Esophagus muscularis mucosa (tissue), 4 donors: Measurements from ENCODE around the gene MAGI3. TPM values are rescaled to one million over a fixed set of nuclear protein-coding genes. Genes with fewer than 3 reads are reported as not detected.

ENCODE experiments used
- DNase-seq: peaks from one replicate; pipeline ENCODE4 v3.0.0-alpha.2; 2017; ENCODE audit errors: extremely low spot score
- H3K27ac ChIP-seq, 4 donors: fragments of 200-600 bp; sonication (generic); replicated peaks in 1 of 4; 1 replicate in 3 of 4; 2 replicates in 1 of 4; pipeline ENCODE4 v1.5.1; 2016 to 2019; ENCODE audit warnings: mild to moderate bottlenecking in 1 of 4
- H3K27me3 ChIP-seq, 4 donors: fragments of 200-600 bp; sonication (generic); one replicate each; pipeline versions ENCODE4 v1.5.1 to v1.6.0; 2016 to 2019
- H3K36me3 ChIP-seq, 4 donors: fragments of 200-600 bp; sonication (generic); one replicate each; pipeline ENCODE4 v1.5.1; 2016 to 2019
- H3K4me1 ChIP-seq, 4 donors: fragments of 200-600 bp; sonication (generic); one replicate each; pipeline ENCODE4 v1.5.1; 2016 to 2019
- H3K4me3 ChIP-seq, 4 donors: fragments of 200-600 bp; sonication (generic); 1 replicate in 2 of 4; 2 replicates in 2 of 4; pipeline ENCODE4 v1.5.1; 2016 to 2019; ENCODE audit warnings: mild to moderate bottlenecking in 4 of 4, moderate library complexity in 1 of 4
- H3K9me3 ChIP-seq, 4 donors: fragments of 200-600 bp; sonication (generic); 1 replicate in 3 of 4; 2 replicates in 1 of 4; pipeline ENCODE4 v1.5.1; 2016 to 2019
- EP300 ChIP-seq: sonication (generic); formaldehyde crosslinking; IDR thresholded peaks from one replicate; pipeline ENCODE4 v1.6.1; 2017; ENCODE audit warnings: antibody characterized with exemption
- POLR2A ChIP-seq: fragments of 450-650 bp; IDR thresholded peaks from one replicate; pipeline ENCODE4 v1.6.1; 2017; ENCODE audit warnings: antibody characterized with exemption, moderate library complexity, mild to moderate bottlenecking, low read depth
- POLR2AphosphoS5 ChIP-seq, 2 donors: sonication (generic); formaldehyde crosslinking; IDR thresholded peaks; one replicate each; pipeline ENCODE4 v1.6.1; 2017; ENCODE audit warnings: antibody characterized with exemption in 2 of 2
- WGBS: methylation state at CpG from one replicate; pipeline ENCODE4 v1.1.5; 2018; 5-methylcytosine and 5-hydroxymethylcytosine counted together
- intact Hi-C: fragments of 100-400 bp; cut with DNase I; formaldehyde crosslinking; loops from one replicate; pipeline ENCODE4 v1.15.1; 2023
- total RNA-seq, 4 donors: library from RNA; depleted of rRNA; stranded (reverse); fragments of >200 nt; gene quantifications; one replicate each; pipeline versions ENCODE4 v1.1.0 to v1.2.1, GENCODE V29; 2016
- TF ChIP-seq, protein P1 (sequence below), 3 experiments: fragments of 200-600 bp in 2 of 3; fragments of 450-650 bp in 1 of 3; sonication (generic) in 2 of 3; IDR thresholded peaks; one replicate each; pipeline ENCODE4 v1.5.1; 2017 to 2019; ENCODE audit warnings: antibody characterized with exemption in 3 of 3, mild to moderate bottlenecking in 2 of 3, moderate library complexity in 1 of 3

MAGI3 gene
- total RNA-seq, 4 donors from 2014 or later, result 14.6 to 21.7 (median 16.4) TPM

DNA sequence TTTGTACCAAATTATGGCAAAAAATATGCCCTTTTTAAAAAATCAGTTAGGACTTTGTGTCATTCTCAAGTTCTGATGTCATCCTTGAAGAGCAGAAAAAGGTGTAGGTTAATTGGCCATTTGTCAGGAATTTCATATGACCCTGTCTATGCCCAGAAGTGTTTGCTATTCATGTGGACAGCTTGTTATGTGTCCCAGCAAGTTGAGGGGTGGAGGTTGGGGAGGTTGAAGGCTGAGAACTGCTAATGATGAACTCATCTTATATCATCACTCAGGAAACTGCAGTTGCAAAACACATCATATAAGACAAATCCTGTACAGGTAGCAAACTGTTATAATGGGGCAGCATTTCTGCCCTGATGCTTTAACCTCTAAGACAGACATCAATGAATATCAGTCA, 262.5 kb downstream of the MAGI3 start:
- no peak for TF ChIP-seq POLR2A
- TF ChIP-seq POLR2AphosphoS5 (IDR thresholded peaks at IDR 0.05), result no peak
- TF ChIP-seq EP300, result no peak
- TF ChIP-seq, protein P1, sequence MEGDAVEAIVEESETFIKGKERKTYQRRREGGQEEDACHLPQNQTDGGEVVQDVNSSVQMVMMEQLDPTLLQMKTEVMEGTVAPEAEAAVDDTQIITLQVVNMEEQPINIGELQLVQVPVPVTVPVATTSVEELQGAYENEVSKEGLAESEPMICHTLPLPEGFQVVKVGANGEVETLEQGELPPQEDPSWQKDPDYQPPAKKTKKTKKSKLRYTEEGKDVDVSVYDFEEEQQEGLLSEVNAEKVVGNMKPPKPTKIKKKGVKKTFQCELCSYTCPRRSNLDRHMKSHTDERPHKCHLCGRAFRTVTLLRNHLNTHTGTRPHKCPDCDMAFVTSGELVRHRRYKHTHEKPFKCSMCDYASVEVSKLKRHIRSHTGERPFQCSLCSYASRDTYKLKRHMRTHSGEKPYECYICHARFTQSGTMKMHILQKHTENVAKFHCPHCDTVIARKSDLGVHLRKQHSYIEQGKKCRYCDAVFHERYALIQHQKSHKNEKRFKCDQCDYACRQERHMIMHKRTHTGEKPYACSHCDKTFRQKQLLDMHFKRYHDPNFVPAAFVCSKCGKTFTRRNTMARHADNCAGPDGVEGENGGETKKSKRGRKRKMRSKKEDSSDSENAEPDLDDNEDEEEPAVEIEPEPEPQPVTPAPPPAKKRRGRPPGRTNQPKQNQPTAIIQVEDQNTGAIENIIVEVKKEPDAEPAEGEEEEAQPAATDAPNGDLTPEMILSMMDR (IDR thresholded peaks at IDR 0.05), result no peak
- no peak overlapping the region for H3K4me3 ChIP-seq
- H3K27ac ChIP-seq, result no peak overlapping the region
- H3K9me3 ChIP-seq, result no peaks in the 10 kb centered on the region
- H3K27me3 ChIP-seq, result no peaks in the 10 kb centered on the region
- H3K4me1 ChIP-seq, result peaks cover 8 to 14% (median 13%) of the 10 kb centered on the region in 4 donors
- H3K36me3 ChIP-seq, result peaks cover 0 to 26% (median 8%) of the 10 kb centered on the region in 4 donors
- intact Hi-C loops, result no loop called here
- DNase-seq, result no peak

DNA sequence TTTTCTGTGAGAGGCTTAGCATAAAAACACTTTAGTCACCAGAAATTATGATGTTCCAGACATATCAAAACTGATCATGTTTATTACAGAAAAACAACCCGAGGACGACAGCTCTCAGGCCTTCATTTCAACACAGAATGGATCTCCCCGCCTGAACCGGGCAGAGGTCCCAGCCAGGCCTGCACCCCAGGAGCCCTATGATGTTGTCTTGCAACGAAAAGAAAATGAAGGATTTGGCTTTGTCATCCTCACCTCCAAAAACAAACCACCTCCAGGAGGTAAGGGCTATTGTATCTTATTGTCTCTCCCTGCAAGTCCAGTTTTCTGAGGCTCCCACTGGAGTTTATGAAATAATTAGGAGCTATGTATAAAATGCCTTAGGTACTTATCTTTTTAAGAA, 263.4 kb downstream of the MAGI3 start:
- no peak overlapping the region for H3K4me3 ChIP-seq
- DNase-seq, result no peak
- no peaks in the 10 kb centered on the region for H3K9me3 ChIP-seq
- H3K4me1 ChIP-seq, result peaks cover 8 to 23% (median 18%) of the 10 kb centered on the region in 4 donors
- WGBS, result 93% methylated on average over 5 of the region's 5 CpGs
- peaks cover 0 to 22% (median 4%) of the 10 kb centered on the region in 4 donors for H3K36me3 ChIP-seq
- H3K27ac ChIP-seq, result no peak overlapping the region
- intact Hi-C loops, result no loop called here
- TF ChIP-seq EP300 (no peak), POLR2AphosphoS5 (IDR thresholded peaks at IDR 0.05) (no peak)
- TF ChIP-seq, protein P1 (IDR thresholded peaks at IDR 0.05), result no peak
- no peaks in the 10 kb centered on the region for H3K27me3 ChIP-seq

DNA sequence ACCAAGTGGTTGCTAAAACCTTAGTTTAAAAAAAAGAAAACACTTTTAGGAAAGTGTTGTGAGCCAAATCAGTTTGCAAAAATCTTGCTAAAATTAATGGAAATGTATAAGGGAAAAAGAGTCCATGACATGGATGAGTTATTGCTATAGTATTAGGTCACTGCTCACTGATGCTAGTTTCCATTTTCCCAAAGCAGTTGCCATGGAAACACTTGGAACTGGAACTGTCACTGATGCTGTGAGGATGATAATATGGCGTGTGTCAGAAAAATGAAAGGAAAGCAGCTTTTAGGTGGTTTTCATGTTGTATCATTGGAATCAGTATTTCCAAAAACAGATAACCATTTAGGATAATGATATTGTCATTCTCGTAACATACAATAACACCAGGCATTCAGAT, 264.6 kb downstream of the MAGI3 start:
- no peak overlapping the region for H3K4me3 ChIP-seq
- 96% methylated on average over 2 of the region's 2 CpGs for WGBS
- H3K27ac ChIP-seq, result no peak overlapping the region
- peaks cover 8 to 27% (median 23%) of the 10 kb centered on the region in 4 donors for H3K4me1 ChIP-seq
- no peaks in the 10 kb centered on the region for H3K27me3 ChIP-seq
- peaks cover 0 to 22% (median 6%) of the 10 kb centered on the region in 4 donors for H3K36me3 ChIP-seq
- DNase-seq, result no peak
- TF ChIP-seq, protein P1 (IDR thresholded peaks at IDR 0.05), result no peak
- TF ChIP-seq POLR2A (no peak), POLR2AphosphoS5 (IDR thresholded peaks at IDR 0.05) (no peak), EP300 (no peak)
- no peaks in the 10 kb centered on the region for H3K9me3 ChIP-seq
- intact Hi-C loops, result no loop called here

DNA sequence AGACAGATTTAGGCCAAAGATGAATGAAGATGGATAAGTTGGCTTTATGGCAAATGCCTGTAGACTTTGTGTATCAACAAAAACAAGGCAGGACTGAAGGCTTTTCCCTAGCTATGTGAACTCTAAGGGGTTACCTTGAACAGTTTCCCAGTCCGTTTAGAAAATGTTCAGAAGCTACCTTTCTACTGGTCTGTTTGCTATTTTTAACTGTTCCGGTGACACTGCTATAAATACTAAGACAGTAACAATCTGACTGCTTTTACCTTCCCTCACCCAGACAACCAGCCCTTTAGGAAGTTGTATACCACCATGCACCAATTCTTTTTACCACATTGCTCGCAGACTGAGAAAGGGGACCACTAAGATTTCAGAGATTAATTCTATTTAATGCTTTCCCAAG, 266.8 kb downstream of the MAGI3 start:
- no peak for TF ChIP-seq EP300
- TF ChIP-seq, protein P1 (IDR thresholded peaks at IDR 0.05), result no peak
- no peak for TF ChIP-seq POLR2AphosphoS5 (IDR thresholded peaks at IDR 0.05)
- TF ChIP-seq POLR2A, result no peak
- no peaks in the 10 kb centered on the region for H3K27me3 ChIP-seq
- peak overlapping the region in 3 of 4 donors; percentile 22 to 41 (median 33) for H3K27ac ChIP-seq
- peaks cover 8 to 31% (median 24%) of the 10 kb centered on the region in 4 donors for H3K4me1 ChIP-seq
- WGBS, result 58% methylated on average over 3 of the region's 3 CpGs
- DNase-seq, result no peak
- no peaks in the 10 kb centered on the region for H3K9me3 ChIP-seq
- intact Hi-C loops, result no loop called here
- H3K36me3 ChIP-seq, result peaks cover 0 to 8% (median 2%) of the 10 kb centered on the region in 4 donors
- H3K4me3 ChIP-seq, result no peak overlapping the region

DNA sequence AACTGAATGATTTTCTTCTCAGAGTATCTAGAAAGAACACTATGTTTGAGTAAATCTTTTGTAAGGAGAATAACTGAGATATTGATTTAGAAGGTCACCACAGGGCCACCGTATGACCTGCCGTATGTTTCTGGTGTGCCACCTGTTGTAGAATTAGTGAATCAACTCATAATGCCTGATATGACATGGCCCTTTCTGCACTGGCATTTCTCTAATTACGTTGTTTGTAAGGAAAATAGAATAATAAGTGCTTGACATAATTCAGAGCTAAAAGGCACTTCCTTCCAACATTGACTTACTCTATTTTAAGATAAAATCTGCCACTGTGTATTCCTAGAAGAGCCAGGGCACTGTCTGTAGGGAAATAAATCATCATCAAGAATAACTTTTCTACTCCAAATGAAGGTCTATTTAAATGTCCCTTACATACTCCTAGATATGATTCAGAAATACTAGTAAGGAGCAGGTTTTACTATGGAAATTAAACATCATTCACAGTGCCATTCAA, 267.3 kb downstream of the MAGI3 start:
- Histone ChIP-seq H3K9me3 (no peaks in the 10 kb centered on the region), H3K4me3 (no peak overlapping the region), H3K36me3 (peaks cover 0 to 8% (median 2%) of the 10 kb centered on the region in 4 donors), H3K27ac (peak overlapping the region in 3 of 4 donors; percentile 22 to 41 (median 33)), H3K4me1 (peaks cover 8 to 31% (median 24%) of the 10 kb centered on the region in 4 donors), H3K27me3 (no peaks in the 10 kb centered on the region)
- TF ChIP-seq POLR2A (no peak), EP300 (no peak), POLR2AphosphoS5 (IDR thresholded peaks at IDR 0.05) (no peak)
- TF ChIP-seq, protein P1 (IDR thresholded peaks at IDR 0.05), result no peak
- intact Hi-C loops, result no loop called here
- DNase-seq, result no peak
- 65% methylated on average over 3 of the region's 3 CpGs for WGBS
